Stimulated activated CD4-positive, alpha-beta T cell treated with anti-CD3 and anti-CD28 coated beads, Interleukin-1b, Interleukin-23, amount 100 ng/mL, for 24 hours (primary cell): Measurements from ENCODE around the gene ATM.

Experiments used
- DNase-seq, 4 experiments: peaks; one replicate each; pipeline ENCODE4 v3.0.0-alpha.2; 2020; ENCODE audit warnings: low read depth in 4 of 4, low spot score in 1 of 4

The ATM gene, protein sequence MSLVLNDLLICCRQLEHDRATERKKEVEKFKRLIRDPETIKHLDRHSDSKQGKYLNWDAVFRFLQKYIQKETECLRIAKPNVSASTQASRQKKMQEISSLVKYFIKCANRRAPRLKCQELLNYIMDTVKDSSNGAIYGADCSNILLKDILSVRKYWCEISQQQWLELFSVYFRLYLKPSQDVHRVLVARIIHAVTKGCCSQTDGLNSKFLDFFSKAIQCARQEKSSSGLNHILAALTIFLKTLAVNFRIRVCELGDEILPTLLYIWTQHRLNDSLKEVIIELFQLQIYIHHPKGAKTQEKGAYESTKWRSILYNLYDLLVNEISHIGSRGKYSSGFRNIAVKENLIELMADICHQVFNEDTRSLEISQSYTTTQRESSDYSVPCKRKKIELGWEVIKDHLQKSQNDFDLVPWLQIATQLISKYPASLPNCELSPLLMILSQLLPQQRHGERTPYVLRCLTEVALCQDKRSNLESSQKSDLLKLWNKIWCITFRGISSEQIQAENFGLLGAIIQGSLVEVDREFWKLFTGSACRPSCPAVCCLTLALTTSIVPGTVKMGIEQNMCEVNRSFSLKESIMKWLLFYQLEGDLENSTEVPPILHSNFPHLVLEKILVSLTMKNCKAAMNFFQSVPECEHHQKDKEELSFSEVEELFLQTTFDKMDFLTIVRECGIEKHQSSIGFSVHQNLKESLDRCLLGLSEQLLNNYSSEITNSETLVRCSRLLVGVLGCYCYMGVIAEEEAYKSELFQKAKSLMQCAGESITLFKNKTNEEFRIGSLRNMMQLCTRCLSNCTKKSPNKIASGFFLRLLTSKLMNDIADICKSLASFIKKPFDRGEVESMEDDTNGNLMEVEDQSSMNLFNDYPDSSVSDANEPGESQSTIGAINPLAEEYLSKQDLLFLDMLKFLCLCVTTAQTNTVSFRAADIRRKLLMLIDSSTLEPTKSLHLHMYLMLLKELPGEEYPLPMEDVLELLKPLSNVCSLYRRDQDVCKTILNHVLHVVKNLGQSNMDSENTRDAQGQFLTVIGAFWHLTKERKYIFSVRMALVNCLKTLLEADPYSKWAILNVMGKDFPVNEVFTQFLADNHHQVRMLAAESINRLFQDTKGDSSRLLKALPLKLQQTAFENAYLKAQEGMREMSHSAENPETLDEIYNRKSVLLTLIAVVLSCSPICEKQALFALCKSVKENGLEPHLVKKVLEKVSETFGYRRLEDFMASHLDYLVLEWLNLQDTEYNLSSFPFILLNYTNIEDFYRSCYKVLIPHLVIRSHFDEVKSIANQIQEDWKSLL (N-terminal part only)

GRCh38 chr11:108222574-108223347 lies at the start of gene ATM, which contains the start of gene NPAT:
TSS of gene ATM (plus strand) at chr11:108223067. CDS start at chr11:108227625, 4,558 bp downstream.
TSS of gene NPAT (minus strand) at chr11:108222638. CDS start at chr11:108222536, 102 bp downstream.
- DNase-seq = peak; percentile 88 to 97 (median 92)

DNA sequence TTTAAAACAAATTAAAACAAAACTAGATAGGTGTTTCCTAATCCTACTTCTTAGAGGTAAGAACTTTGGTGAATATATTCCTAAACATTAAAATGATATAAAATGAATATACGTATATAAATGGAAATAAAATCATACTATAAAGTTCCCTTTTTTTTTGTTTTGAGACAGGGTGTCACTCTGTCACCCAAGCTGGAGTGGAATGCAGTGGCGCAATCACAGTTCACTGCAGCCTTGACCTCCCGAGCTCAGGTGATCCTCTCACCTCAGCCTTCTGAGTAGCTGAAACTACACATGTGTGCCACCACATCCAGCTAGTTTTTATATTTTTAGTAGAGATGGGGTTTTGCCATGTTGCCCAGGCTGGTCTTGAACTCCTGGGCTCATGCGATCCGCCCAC lies 45.3 kb upstream of the ATM start:
- no peak for DNase-seq

DNA sequence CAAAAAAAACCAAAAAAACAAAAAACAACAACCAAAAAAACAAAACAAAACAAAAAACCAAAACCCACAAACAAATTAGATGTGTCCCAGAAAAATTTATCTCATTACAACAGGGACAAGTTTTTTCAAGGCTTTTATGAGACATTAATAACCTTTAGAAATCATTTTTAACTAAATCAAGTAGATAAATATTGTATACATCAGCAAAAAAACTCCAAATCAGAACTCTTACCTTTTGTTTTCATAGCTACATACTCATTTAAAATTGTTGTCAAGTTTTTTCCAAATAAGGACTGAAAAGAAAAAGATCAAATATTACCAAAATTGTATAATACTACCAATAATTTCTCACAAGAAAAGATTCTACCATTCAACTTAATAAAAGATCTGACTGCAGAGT lies 29.1 kb upstream of the ATM start:
- DNase-seq = no peak

DNA sequence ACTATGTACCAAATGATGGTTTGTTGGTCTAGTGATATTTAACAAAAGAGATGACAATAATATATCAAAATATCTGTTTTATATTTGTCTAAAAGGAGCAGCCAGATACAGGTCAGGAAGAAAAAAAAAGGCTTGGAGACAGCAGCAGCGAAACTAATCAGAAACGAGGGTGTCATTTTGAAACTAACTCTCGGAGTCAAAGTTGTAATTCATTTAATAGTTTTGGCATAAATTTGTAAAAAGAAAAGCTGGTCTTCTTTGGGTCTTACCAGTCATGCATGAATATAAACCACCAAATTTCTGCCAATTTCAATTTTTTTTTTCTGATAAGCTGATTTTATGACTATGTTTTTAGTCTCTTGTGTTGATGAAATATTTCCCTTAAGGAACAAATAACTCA lies 26.0 kb upstream of the ATM start:
- no peak for DNase-seq

GRCh38 chr11:108197351-108197750 lies 25.5 kb upstream of the ATM start:
- DNase-seq = no peak

DNA sequence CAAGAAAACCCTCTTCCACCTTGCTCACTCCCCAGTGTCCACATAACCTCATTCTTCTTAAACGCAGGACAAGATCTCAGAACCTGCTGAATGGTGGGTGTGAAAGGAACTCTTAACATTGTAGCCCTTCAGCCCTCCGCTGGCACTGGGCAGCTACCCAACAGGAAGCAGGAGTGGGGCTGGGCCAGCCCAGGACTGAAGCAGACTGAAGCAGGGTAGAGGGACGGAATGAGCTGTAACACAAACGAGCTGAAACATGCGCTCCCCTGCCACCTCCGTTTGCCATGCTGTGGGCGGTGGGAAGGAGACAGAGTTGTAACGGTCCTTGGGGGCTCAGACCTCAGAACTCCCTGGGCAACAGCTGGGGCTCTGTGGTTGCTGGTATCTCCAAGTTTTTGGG lies 24.0 kb upstream of the ATM start:
- no peak for DNase-seq

- peak; percentile 41 to 65 (median 52) for DNase-seq
These were observed 23.2 kb upstream of the ATM start for GRCh38 chr11:108199446-108200321.

- DNase-seq = no peak
These were observed 19.8 kb upstream of the ATM start for GRCh38 chr11:108203075-108203474.

- DNase-seq = no peak
These were observed 18.5 kb upstream of the ATM start for GRCh38 chr11:108204376-108204775.

DNA sequence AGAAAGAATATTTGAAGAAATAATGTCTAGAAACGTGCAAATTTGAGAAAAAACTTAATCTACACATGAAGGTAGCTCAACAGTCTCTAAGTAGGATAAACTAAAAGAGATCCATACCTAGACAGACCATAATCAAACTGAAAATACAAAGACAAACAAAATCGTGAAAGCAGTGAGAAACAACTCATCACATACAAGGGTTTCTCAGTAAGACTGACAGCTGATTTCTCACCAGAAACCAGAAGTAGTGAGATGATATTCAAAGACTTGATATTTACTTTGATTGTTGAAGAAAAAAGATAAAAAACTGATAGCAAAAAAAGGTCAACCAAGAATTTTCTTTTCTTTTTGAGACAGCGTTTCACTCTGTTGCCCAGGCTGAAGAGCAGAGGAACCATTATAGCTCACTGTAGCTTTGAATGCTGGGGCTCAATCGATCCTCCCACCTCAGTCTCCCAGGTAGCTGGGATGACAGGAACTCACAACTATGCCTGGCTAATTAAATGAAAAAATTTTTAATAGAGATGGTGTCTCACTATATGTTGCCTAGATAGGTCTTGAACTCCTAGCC lies 17.9 kb upstream of the ATM start:
- no peak for DNase-seq

- DNase-seq = no peak
These were observed 16.7 kb upstream of the ATM start for GRCh38 chr11:108206171-108206570.

- no peak for DNase-seq
These were observed 15.7 kb upstream of the ATM start for GRCh38 chr11:108206969-108207682.

DNA sequence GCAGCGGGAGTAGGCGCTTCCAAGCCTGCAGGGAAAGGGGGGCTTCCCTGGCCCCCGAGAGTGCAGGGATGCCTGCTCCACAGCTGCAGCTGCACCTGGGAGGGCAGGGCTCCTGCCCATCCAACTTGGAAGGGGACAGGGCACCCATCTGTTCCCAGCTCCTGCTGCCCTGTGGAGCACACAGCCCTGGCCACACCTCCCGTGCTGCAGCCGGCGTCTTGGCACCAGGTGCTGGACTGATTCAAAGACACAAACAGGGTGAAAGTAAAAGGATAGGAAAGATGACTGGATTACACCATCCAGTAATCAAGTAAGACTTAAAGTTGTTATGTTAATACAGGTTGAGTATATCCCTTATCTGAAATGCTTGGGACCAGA lies 15.2 kb upstream of the ATM start:
- no peak for DNase-seq

- DNase-seq = no peak
These were observed 12.4 kb upstream of the ATM start for GRCh38 chr11:108210441-108210840.

GRCh38 chr11:108213784-108214183 lies 9.1 kb upstream of the ATM start:
- DNase-seq = no peak

DNA sequence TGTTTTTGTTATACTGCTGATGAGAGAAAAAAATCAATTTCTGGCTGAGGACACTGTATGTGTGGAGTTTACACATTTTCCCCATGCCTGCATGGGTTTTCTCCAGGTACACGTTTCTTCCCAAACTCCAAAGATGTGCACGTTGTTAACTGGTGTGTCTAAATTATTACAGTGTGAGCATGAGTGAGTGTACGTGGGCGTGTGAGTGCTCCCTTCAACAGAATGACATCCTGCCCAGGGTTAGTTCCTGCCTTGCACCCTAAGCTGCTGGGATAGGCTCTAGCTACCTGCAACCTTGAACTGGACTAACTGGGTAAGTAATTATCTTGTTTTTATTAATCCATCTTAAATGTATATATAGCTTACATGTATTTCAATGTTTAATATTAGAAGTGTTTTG lies 5.9 kb upstream of the ATM start:
- no peak for DNase-seq

- no peak for DNase-seq
These were observed 4.4 kb upstream of the ATM start for GRCh38 chr11:108218455-108218854.

- DNase-seq = no peak
These were observed 3.7 kb upstream of the ATM start for GRCh38 chr11:108218912-108219783.
